Mucosa of descending colon (tissue), 3 donors: ENCODE data around the gene STK32B. TPM values are rescaled to one million over a fixed set of nuclear protein-coding genes. Genes with fewer than 3 reads are reported as not detected.
"Not testable (repeated sequence)": the region's sequence is repeated elsewhere in the genome, so short reads cannot be mapped to it uniquely, and the experiment has no call there.

Source experiments
- ATAC-seq: fragments of 200-7000 bp; cut with Tn5 transposase; one replicate; pipeline ENCODE4 v1.9.1; 2020; ENCODE audit warnings: mild to moderate bottlenecking, moderate library complexity
- DNase-seq, 3 donors: peaks; one replicate each; pipeline ENCODE4 v3.0.0-alpha.2; 2020
- H3K36me3 ChIP-seq: fragments of 200-600 bp; one replicate; pipeline ENCODE4 v1.8.0; 2021; ENCODE audit warnings: low read depth, mild to moderate bottlenecking
- H3K4me1 ChIP-seq: fragments of 200-600 bp; one replicate; pipeline ENCODE4 v1.8.0; 2021; ENCODE audit warnings: low read depth, mild to moderate bottlenecking
- H3K4me3 ChIP-seq: fragments of 200-600 bp; one replicate; pipeline ENCODE4 v1.8.0; 2021; ENCODE audit warnings: mild to moderate bottlenecking
- H3K9me3 ChIP-seq: fragments of 200-600 bp; one replicate; pipeline ENCODE4 v1.8.0; 2021; ENCODE audit warnings: mild to moderate bottlenecking
- CTCF ChIP-seq: fragments of 200-600 bp; IDR thresholded peaks from one replicate; pipeline ENCODE4 v1.8.0; 2022; ENCODE audit warnings: antibody characterized with exemption, mild to moderate bottlenecking
- intact Hi-C, 2 donors: fragments of 100-400 bp; cut with DNase I in 1 of 2; cut with micrococcal nuclease in 1 of 2; formaldehyde crosslinking; loops; one replicate each; pipeline versions ENCODE4 v1.11.0 to v1.11.1; 2022; cut with DNase I, micrococcal nuclease
- total RNA-seq, 3 donors: library from RNA; stranded (reverse); fragmentation: NEBNext Ultra II Directional in 2 of 3; extraction: Animal tissue kit (Norgen Biotek cat#: 25700) in 2 of 3; gene quantifications; one replicate each; pipeline versions ENCODE4 v1.2.1 to v1.2.4, GENCODE V29; 2021 to 2023
- donor health status: DM: no; HTN: no; CAD: no; lungs with moderate emphysema.
- donor health status: DM: no; HTN: no; CAD: no.
- donor health status: DM: no; HTN: yes; CAD: no.

The STK32B gene
- total RNA-seq, 3 donors from 2014 or later, result 0.67 to 2.2 (median 1.1) TPM

- no peak for ATAC-seq
- Histone ChIP-seq H3K36me3 (no peaks in the 10 kb centered on the region), H3K4me1 (no peaks in the 10 kb centered on the region), H3K4me3 (no peak overlapping the region), H3K9me3 (no peaks in the 10 kb centered on the region)
- DNase-seq, result no peak
- no peak for TF ChIP-seq CTCF
- intact Hi-C loops, result no loop called here
These were observed 215.7 kb downstream of the STK32B start for GRCh38 chr4:5266991-5267390.

GRCh38 chr4:5267408-5267807, 216.1 kb downstream of the STK32B start:
- Histone ChIP-seq H3K4me1 (no peaks in the 10 kb centered on the region), H3K36me3 (no peaks in the 10 kb centered on the region), H3K4me3 (no peak overlapping the region), H3K9me3 (no peaks in the 10 kb centered on the region)
- no peak for TF ChIP-seq CTCF
- intact Hi-C loops, result no loop called here
- DNase-seq (no peak), ATAC-seq (no peak)

GRCh38 chr4:5276475-5277075, 225.3 kb downstream of the STK32B start:
- no peak for ATAC-seq
- Histone ChIP-seq H3K36me3 (no peaks in the 10 kb centered on the region), H3K4me1 (no peaks in the 10 kb centered on the region), H3K9me3 (no peaks in the 10 kb centered on the region), H3K4me3 (no peak overlapping the region)
- no peak for DNase-seq
- TF ChIP-seq CTCF, result no peak
- intact Hi-C loops, result no loop called here

- intact Hi-C loops, result no loop called here
- H3K4me3 ChIP-seq, result no peak overlapping the region
- no peak for TF ChIP-seq CTCF
These were observed 225.8 kb downstream of the STK32B start for GRCh38 chr4:5277079-5277478.

GRCh38 chr4:5278213-5278612, 226.9 kb downstream of the STK32B start:
- no peaks in the 10 kb centered on the region for H3K36me3 ChIP-seq
- H3K4me3 ChIP-seq, result no peak overlapping the region
- no peaks in the 10 kb centered on the region for H3K9me3 ChIP-seq
- TF ChIP-seq CTCF, result no peak
- intact Hi-C loops, result no loop called here
- no peak for DNase-seq
- H3K4me1 ChIP-seq, result no peaks in the 10 kb centered on the region
- ATAC-seq, result no peak

More at GRCh38 chr4:5277079-5277478, 225.8 kb downstream of the STK32B start:
- no peaks in the 10 kb centered on the region for H3K4me1 ChIP-seq
- DNase-seq (no peak), ATAC-seq (no peak)
- no peaks in the 10 kb centered on the region for H3K36me3 ChIP-seq
- H3K9me3 ChIP-seq, result no peaks in the 10 kb centered on the region

GRCh38 chr4:5280069-5280468, 228.8 kb downstream of the STK32B start:
- H3K9me3 ChIP-seq, ATAC-seq, H3K4me1 ChIP-seq, H3K4me3 ChIP-seq, H3K36me3 ChIP-seq, DNase-seq, intact Hi-C loops: not testable (repeated sequence)
